ENCODE results near the gene C1orf232. TPM values are rescaled to one million over a fixed set of nuclear protein-coding genes. Genes with fewer than 3 reads are reported as not detected.
A peak's percentile ranks its signal among the peaks of the same experiment; 100 is the strongest.

C1orf232 gene
- total RNA-seq, 1 donor: not detected

DNA sequence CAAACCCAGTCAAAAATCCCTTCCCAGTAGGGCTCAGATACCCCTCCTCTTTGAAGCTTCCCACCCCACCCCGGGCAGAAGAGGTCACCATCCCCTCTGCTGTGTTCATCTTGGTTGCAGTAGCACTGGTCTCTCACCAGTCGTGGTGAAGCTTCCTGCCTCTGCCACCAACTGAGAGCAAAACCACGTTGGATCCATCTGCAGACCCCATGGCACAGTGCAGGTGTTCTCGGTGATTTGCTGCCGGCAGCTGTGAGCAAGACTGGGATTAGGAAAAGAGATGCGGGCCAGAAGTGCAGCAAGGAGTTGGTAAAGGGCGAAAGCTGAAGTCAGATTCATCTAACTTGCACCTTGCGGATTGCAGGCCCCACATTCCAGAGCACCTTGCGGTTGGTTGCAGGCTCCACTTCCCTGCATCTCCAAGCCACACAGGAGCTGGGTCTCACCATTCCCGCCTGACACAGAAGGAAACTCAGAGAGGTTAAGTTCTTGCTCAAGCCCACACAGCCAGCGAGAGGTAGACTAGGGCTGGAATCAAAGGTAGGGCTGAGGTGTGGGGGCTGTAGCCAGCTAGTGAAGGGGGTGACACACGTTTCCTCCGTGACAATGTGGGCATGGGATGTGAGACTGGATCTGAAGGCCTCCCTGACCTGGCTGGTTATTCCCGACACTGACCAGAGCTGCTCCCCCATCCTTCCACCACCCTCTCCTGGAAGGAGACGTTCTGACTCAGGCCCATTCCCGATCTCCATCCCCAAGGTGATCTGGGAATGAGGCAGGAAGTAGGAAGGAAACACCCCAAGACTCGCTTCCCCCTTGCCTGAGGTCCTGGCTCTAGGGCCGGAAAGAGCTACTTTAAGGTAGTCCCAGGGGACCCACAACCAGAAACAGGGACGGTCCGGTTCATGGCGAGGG is 13.1 kb downstream of the C1orf232 start:
- no peak overlapping the region for H3K27ac ChIP-seq (ENCODE audit: low read depth, low read length)
- DNase-seq (ENCODE audit: insufficient read length, low spot score, missing footprints): peak; percentile 72
- H3K79me2 ChIP-seq (ENCODE audit: insufficient read depth, low read length): no peaks in the 10 kb centered on the region
- no peak overlapping the region for H3K4me3 ChIP-seq (ENCODE audit: insufficient read depth, low read length)
- H3K27me3 ChIP-seq (ENCODE audit: insufficient read depth, low read length): peaks cover 32% of the 10 kb centered on the region
- TF ChIP-seq, protein P1, sequence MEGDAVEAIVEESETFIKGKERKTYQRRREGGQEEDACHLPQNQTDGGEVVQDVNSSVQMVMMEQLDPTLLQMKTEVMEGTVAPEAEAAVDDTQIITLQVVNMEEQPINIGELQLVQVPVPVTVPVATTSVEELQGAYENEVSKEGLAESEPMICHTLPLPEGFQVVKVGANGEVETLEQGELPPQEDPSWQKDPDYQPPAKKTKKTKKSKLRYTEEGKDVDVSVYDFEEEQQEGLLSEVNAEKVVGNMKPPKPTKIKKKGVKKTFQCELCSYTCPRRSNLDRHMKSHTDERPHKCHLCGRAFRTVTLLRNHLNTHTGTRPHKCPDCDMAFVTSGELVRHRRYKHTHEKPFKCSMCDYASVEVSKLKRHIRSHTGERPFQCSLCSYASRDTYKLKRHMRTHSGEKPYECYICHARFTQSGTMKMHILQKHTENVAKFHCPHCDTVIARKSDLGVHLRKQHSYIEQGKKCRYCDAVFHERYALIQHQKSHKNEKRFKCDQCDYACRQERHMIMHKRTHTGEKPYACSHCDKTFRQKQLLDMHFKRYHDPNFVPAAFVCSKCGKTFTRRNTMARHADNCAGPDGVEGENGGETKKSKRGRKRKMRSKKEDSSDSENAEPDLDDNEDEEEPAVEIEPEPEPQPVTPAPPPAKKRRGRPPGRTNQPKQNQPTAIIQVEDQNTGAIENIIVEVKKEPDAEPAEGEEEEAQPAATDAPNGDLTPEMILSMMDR (IDR thresholded peaks at IDR 0.05; ENCODE audit: extremely low read depth, low read depth, low read length): no peak
- no peak overlapping the region for H2AFZ ChIP-seq (ENCODE audit: low read length)
- H3K36me3 ChIP-seq (ENCODE audit: insufficient read depth, low read length): no peaks in the 10 kb centered on the region
- no peaks in the 10 kb centered on the region for H3K4me1 ChIP-seq (ENCODE audit: insufficient read depth, low read length)
- no peaks in the 10 kb centered on the region for H3K9me3 ChIP-seq (ENCODE audit: low read depth, low read length)
- no peak overlapping the region for H3K4me2 ChIP-seq (ENCODE audit: insufficient read depth, low read length)
- H4K20me1 ChIP-seq (ENCODE audit: insufficient read depth, low read length): no peaks in the 10 kb centered on the region

DNA sequence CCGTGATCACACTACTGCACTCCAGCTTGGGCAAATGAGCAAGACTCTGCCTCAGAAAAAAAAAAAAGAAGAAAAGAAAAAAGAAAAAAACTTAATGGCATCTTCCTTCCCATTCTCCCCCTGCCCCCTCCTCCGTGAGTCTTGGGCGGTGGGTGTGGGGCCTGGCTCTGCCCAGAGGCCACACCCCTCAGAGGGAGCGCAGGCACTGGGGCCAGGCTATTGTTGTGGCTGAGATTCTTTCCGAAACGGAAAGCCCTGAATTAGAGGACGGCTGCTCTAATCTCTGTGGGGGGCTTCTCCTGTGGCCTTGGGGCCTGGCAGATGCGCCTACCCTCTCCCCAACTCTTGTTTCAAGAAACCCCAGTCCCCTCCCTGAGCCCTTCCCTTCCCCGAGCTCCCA is 14.0 kb downstream of the C1orf232 start:
- no peak overlapping the region for H3K4me3 ChIP-seq (ENCODE audit: insufficient read depth, low read length)
- H3K4me2 ChIP-seq (ENCODE audit: insufficient read depth, low read length): no peak overlapping the region
- DNase-seq (ENCODE audit: insufficient read length, low spot score, missing footprints): no peak
- H3K36me3 ChIP-seq (ENCODE audit: insufficient read depth, low read length): no peaks in the 10 kb centered on the region
- TF ChIP-seq, protein P1 (IDR thresholded peaks at IDR 0.05; ENCODE audit: extremely low read depth, low read depth, low read length): no peak
- H3K27me3 ChIP-seq (ENCODE audit: insufficient read depth, low read length): peaks cover 33% of the 10 kb centered on the region
- no peaks in the 10 kb centered on the region for H3K79me2 ChIP-seq (ENCODE audit: insufficient read depth, low read length)
- no peaks in the 10 kb centered on the region for H3K4me1 ChIP-seq (ENCODE audit: insufficient read depth, low read length)
- no peaks in the 10 kb centered on the region for H3K9me3 ChIP-seq (ENCODE audit: low read depth, low read length)
- no peak overlapping the region for H3K27ac ChIP-seq (ENCODE audit: low read depth, low read length)
- H2AFZ ChIP-seq (ENCODE audit: low read length): no peak overlapping the region
- H4K20me1 ChIP-seq (ENCODE audit: insufficient read depth, low read length): no peaks in the 10 kb centered on the region

DNA sequence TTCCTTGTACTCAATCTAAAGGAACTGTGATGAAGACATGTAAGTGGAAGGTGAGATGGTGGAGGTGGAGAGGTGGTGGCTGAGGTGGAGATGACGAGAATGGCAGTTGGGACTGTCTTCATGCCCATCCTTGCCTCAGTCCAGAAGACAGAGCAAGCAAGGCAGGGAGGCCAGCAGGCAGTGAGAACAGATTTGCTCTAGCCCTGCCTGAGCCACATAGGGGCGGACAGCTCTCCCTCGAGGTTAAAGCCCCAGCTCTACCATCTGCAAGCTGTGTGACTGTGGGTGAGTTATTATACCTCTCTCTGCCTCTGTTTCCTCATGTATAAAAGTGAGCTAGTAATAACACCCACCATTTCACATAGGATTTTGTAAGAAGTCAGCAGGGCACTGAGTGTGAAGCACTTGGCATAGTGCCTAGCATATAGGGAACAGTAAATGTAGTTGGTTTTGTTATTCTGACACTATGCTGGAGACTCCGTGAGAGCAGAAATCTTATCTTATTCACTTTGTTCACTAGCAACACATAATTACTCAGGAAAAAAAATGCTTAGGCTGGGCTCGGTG is 14.7 kb downstream of the C1orf232 start:
- H4K20me1 ChIP-seq (ENCODE audit: insufficient read depth, low read length): no peaks in the 10 kb centered on the region
- H3K36me3 ChIP-seq (ENCODE audit: insufficient read depth, low read length): no peaks in the 10 kb centered on the region
- H3K27me3 ChIP-seq (ENCODE audit: insufficient read depth, low read length): peaks cover 40% of the 10 kb centered on the region
- DNase-seq (ENCODE audit: insufficient read length, low spot score, missing footprints): no peak
- H3K4me2 ChIP-seq (ENCODE audit: insufficient read depth, low read length): no peak overlapping the region
- no peak overlapping the region for H2AFZ ChIP-seq (ENCODE audit: low read length)
- no peaks in the 10 kb centered on the region for H3K9me3 ChIP-seq (ENCODE audit: low read depth, low read length)
- H3K4me3 ChIP-seq (ENCODE audit: insufficient read depth, low read length): no peak overlapping the region
- TF ChIP-seq, protein P1 (IDR thresholded peaks at IDR 0.05; ENCODE audit: extremely low read depth, low read depth, low read length): no peak
- H3K79me2 ChIP-seq (ENCODE audit: insufficient read depth, low read length): no peaks in the 10 kb centered on the region
- no peak overlapping the region for H3K27ac ChIP-seq (ENCODE audit: low read depth, low read length)
- no peaks in the 10 kb centered on the region for H3K4me1 ChIP-seq (ENCODE audit: insufficient read depth, low read length)

DNA sequence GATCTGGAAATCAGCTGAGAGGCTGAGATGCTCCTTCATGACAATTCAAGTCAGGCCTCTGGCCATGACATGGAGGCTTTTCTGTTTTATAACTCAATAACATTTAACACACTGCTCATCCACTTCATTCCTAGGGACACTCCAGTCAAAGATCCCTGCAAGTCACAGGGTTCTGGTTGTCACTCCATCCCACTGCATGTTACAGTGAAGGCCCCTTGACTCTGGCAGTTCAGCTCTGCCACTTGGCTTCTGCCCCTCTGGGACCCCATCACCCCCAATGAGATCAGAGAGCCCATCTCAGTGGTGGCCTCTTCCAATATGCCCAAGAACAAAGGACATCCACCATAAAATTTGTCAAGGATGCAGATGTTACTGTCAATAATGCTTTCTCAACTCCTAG is 19.9 kb downstream of the C1orf232 start:
- Histone ChIP-seq H3K27me3 (ENCODE audit: insufficient read depth, low read length) (peaks cover 29% of the 10 kb centered on the region), H3K4me3 (ENCODE audit: insufficient read depth, low read length) (no peak overlapping the region), H3K4me1 (ENCODE audit: insufficient read depth, low read length) (no peaks in the 10 kb centered on the region), H3K27ac (ENCODE audit: low read depth, low read length) (no peak overlapping the region), H3K36me3 (ENCODE audit: insufficient read depth, low read length) (no peaks in the 10 kb centered on the region), H3K4me2 (ENCODE audit: insufficient read depth, low read length) (no peak overlapping the region), H3K9me3 (ENCODE audit: low read depth, low read length) (no peaks in the 10 kb centered on the region), H3K79me2 (ENCODE audit: insufficient read depth, low read length) (no peaks in the 10 kb centered on the region), H4K20me1 (ENCODE audit: insufficient read depth, low read length) (no peaks in the 10 kb centered on the region), H2AFZ (ENCODE audit: low read length) (no peak overlapping the region)
- no peak for DNase-seq (ENCODE audit: insufficient read length, low spot score, missing footprints)
- TF ChIP-seq, protein P1 (IDR thresholded peaks at IDR 0.05; ENCODE audit: extremely low read depth, low read depth, low read length): no peak
